GM12801 (cell line): ENCODE results near the gene HEMK1.

Source experiments
- TF ChIP-seq, protein P1 (sequence below): IDR thresholded peaks from one replicate; pipeline ENCODE4 v1.5.1; 2011; ENCODE audit warnings: control low read depth; ENCODE audit not compliant: insufficient read length; ENCODE audit errors: extremely low read depth

HEMK1 gene

DNA sequence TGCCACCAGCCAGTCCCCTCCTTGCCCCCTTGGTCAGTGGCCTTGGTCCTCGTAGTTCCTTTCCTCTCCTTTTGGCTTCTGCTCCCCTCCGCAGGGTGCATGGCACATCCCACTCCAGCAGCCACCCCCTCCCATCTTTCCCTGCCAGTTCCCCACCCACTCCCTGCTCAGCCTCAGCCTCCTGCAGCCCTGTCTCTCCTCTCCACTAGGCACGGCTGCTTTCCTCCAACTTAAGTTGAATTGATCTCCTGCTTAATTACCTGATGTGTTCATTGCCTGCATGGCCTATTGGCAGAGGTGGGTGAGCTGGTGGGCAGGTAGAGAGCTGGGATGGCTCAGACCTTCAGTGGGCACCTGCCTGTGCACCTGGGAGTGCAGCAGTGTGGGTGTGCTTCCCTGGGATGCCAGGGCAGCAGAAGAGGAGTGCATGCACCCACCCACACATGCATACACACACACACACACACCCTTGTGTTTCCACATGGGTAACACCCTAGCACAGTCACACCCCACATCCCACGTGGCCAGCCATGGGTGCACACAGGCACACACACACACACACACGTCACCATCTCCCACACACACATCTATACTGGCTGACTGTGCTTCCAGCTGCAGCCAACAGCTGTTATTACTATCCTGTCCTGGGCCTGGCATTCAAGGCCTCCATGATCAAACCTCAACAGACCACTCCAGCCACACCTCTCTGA is 32.7 kb upstream of the HEMK1 start:
- TF ChIP-seq, protein P1, sequence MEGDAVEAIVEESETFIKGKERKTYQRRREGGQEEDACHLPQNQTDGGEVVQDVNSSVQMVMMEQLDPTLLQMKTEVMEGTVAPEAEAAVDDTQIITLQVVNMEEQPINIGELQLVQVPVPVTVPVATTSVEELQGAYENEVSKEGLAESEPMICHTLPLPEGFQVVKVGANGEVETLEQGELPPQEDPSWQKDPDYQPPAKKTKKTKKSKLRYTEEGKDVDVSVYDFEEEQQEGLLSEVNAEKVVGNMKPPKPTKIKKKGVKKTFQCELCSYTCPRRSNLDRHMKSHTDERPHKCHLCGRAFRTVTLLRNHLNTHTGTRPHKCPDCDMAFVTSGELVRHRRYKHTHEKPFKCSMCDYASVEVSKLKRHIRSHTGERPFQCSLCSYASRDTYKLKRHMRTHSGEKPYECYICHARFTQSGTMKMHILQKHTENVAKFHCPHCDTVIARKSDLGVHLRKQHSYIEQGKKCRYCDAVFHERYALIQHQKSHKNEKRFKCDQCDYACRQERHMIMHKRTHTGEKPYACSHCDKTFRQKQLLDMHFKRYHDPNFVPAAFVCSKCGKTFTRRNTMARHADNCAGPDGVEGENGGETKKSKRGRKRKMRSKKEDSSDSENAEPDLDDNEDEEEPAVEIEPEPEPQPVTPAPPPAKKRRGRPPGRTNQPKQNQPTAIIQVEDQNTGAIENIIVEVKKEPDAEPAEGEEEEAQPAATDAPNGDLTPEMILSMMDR, result no peak

DNA sequence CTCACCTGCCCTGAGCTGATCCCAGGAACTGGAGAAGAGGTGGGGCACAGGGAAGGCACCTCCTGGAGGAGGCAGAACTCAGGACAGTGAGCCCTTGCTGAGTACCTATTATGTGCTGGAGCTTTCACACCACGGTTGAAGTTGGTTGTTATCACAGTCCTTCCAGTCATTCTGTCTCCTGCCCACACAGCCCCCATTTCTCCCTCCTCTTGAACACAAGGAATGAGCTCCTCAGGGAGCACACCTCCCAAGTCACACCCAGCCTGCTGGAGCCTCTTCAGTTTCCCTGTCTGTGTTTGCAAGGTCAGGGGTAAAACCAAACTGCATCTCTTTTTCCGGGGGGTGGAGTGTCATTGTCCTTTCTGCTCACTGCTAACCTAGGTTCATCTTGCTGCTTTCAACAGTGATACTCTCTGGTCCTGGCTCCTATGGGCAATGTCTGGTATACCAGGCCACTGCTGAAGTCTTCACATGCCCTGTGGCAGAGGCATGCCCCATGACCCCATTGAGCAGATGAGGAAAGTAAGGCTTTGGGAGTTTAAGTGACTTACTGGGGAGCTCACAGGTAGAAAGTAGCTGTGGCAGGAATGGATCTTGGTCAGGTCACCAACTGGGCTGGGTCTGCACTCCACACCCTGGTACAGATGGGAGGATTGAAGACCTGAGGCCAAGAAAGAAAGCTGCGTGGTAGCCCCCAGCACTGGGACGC is 31.7 kb upstream of the HEMK1 start:
- TF ChIP-seq, protein P1, result no peak

DNA sequence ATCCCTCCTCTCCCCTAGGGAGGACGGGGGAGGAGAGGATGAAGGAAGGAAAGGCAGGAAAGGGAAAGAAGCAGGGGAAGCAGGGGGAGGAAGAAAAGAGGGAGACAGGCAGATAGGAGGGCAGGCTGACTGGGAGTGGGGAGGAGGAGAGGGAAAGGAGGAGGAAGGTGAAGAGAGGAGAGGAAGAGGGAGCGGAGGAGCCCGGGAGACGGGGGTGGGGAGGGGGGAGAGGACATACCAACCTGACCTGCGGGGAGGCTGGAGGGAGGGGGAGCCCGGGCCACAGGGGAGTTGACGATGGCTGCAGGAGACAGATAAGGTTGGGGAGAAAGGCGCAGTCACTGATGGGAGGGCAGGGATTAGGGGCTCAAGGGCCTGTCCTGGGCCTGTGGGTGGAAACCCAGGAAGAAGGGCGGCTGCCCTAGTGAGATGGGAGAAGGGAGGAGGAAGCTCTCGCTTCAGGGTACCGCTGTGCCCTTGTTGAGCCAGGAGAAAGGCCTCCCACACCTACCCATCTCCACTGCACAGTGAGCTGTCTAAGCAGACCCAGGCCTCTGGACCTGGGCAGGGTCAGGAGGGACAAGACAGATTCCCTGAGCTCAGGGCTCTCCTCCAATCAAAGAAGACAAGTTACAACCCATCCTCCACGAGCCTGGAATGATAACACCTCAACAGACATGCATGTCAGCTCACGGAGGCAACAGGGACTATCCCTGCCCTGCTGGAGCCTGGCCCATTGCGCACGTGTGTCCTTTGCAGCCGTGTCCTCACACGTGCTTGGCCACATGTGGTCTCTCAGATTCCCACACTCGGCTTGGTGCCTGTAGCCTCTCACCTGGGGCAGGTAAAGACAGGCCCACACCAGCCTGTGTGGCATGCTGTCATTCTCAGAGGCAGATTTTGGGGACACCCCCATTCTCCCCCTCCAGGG is 29.7 kb upstream of the HEMK1 start:
- TF ChIP-seq, protein P1, result no peak

DNA sequence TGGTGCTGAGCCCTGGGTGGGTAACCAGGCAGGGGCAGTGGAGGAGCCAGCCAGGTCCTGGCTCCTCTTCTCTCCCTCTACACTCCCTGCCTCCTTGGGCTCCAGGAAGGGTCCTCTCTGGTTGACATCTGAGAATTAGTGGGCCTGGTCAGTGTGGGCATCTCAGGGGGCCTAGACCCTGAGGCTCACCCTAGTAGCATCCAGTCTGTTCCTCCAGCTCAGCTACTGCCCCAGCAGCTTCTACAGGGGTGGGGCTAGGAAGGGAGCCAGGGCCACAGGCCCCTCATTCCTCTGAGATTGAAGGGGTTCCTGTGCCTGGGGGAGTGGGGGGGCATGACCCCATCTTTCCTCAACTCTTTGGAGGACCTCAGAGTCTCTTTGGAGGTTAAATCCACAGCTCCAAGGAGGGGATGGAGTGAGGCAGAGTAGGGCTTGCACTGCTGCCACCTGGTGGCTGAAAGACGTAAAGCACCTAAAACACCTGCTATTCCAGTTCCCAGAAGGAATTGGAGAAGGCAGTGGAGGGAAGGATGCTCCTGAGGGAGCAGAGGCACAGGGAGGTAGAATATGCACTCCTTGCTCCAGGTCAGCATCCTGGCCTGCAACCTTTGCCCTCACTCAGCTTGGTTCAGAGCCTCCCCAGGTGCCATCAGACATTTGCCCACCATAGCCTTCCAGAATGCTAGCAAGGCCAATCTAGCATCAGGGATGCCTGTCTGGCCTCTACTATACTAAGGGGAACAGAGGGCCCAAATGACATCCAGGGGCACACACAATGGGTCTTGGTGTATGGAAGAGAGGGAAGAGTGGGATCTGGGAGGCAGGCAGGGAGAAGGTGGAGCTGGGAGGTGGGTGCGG is 26.9 kb upstream of the HEMK1 start:
- TF ChIP-seq, protein P1, result peak; percentile 77

DNA sequence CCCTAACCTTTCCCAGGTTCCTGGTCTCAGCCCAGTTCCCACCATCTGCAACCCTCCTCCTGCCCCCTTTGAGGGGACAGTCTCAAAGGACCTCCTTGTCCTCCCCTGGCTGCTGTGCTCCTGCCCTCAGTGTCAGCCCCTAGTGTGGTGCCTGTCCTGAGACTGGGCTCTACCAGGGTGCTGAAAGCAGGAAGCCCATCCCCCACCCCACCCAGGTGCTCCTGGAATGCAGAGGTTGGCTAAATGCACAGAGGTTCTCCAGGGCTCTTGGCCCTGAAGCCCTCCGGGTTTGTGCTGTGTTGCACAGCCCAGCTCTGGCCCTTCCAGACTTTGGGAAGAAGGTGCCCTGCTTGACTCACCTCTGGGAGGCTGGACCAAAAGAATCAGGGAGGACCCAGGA is 23.5 kb upstream of the HEMK1 start:
- TF ChIP-seq, protein P1, result no peak

DNA sequence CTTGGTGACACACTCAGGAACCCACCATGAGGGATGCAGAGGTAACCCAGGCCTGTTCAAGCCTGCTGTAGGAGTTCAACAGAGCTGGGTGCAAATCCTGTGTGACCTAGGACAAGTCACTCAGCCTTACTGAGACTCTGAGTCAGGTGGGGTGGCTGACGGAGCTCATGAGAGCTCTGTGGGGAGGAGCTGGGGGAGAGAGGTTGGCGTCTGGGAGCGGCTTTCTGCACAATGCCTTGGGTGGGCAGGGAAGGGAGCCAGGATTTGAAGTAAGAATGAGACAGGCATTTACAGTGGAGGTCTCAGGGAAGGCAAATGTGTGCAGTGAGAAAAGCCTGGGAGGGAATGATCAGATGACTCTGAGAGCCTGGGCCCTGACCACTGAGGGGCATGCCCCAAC is 20.1 kb upstream of the HEMK1 start:
- TF ChIP-seq, protein P1, result no peak
